SK-N-SH (cell line): Measurements from ENCODE around the gene CUL1.

ENCODE experiments used
- CTCF ChIP-seq: fragments of 200-600 bp; sonication (generic); IDR thresholded peaks from 2 replicates; pipeline ENCODE4 v1.6.1; 2017; ENCODE audit warnings: antibody characterized with exemption, mild to moderate bottlenecking, moderate library complexity
- FOXJ3 ChIP-seq: sonication (generic); formaldehyde crosslinking; IDR thresholded peaks from 2 replicates; pipeline ENCODE4 v1.5.1; 2020; ENCODE audit warnings: mild to moderate bottlenecking, missing genetic modification reagents
- GATA2 ChIP-seq: sonication (generic); formaldehyde crosslinking; IDR thresholded peaks from 2 replicates; pipeline ENCODE4 v1.5.0; 2020; ENCODE audit warnings: mild to moderate bottlenecking, missing genetic modification reagents
- JUND ChIP-seq: IDR thresholded peaks from 2 replicates; pipeline ENCODE4 v1.4.0; 2012
- MAX ChIP-seq: IDR thresholded peaks from 2 replicates; pipeline ENCODE4 v1.4.0; 2012; ENCODE audit warnings: low read depth
- MEF2A ChIP-seq: IDR thresholded peaks from 2 replicates; pipeline ENCODE4 v1.4.0; 2012; ENCODE audit warnings: low read depth, borderline replicate concordance
- MXI1 ChIP-seq: IDR thresholded peaks from 2 replicates; pipeline ENCODE4 v1.6.1; 2012; ENCODE audit warnings: mild to moderate bottlenecking, low read depth, low read length, improper control_type of control experiment
- NFIC ChIP-seq: IDR thresholded peaks from 2 replicates; pipeline ENCODE4 v1.4.0; 2012; ENCODE audit warnings: borderline replicate concordance
- RAD21 ChIP-seq: IDR thresholded peaks from 2 replicates; pipeline ENCODE4 v1.6.1; 2012; ENCODE audit warnings: mild to moderate bottlenecking, low read length
- RCOR1 ChIP-seq: fragments of 150-350 bp; IDR thresholded peaks from 2 replicates; pipeline ENCODE4 v1.6.1; 2017; ENCODE audit warnings: antibody characterized with exemption, low read length
- SIN3A ChIP-seq: IDR thresholded peaks from 2 replicates; pipeline ENCODE4 v1.6.1; 2012; ENCODE audit warnings: low read depth, mild to moderate bottlenecking, low read length, moderate library complexity, borderline replicate concordance
- USF2 ChIP-seq: fragments of 150-350 bp; IDR thresholded peaks from 2 replicates; pipeline ENCODE4 v1.6.1; 2017; ENCODE audit warnings: antibody characterized with exemption, low read length, low read depth, borderline replicate concordance

- TF ChIP-seq MAX = no peak
- TF ChIP-seq CTCF = no peak
- TF ChIP-seq MXI1 = no peak
- TF ChIP-seq RAD21 = no peak
- no peak for TF ChIP-seq RCOR1
- TF ChIP-seq SIN3A = no peak
- no peak for TF ChIP-seq JUND
- TF ChIP-seq GATA2 = no peak
- TF ChIP-seq MEF2A = no peak
- no peak for TF ChIP-seq FOXJ3 (CRISPR knock-in tag)
- no peak for TF ChIP-seq NFIC
- no peak for TF ChIP-seq USF2
Observed at GRCh38 chr7:148750442-148751355, 52.0 kb downstream of the CUL1 start.
